ENCODE results near the gene CHD6.

Gene CHD6

DNA sequence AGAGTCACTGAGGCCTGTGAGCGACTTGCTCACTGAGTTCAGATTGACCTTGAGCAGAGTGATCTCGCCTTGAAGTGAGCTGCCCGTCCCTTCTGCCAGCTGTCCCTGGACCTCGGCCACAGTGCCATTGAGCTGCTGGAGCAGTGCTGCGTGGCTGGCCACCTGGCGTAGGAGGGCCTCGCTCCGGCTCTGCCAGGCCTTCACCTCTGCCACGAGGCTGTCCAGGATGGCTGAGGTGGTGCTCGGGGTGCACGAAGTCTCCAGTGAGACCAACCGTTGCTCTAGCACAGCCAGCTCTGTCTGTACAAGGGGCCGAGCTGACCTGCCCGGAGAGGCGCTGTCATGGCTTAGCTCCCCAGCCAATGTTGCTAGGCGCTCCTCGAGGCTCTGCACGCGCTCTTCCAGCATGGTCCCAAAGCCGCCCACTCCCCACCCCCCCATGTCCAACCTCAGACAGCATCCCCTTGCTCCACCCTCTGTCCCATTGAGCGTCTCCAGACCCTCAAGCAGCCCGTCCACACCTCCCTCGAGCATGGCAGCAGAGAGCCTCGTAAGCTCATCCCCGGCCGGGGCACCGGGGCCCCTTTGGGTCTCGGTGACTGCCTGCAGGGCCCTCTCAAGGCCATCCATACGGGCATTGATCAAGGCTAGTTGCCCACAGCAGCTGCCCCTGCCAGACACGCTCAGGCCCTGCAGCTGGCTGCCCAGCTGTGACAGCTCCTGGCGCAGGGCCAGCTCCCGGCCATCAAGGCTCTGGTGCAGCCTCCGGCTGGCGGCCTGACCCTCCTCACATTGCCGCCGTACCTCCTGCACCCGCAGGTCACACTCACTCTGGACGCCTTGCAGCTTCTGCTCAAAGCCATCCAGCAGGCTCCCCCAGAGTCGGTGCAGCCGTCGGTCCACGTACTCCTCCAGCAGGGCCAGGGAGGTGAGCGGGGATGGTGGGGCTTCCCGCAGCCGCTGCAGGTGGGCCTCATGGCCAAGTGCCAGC lies 256.1 kb downstream of the CHD6 start:
- H3K9ac ChIP-seq = no peak overlapping the region
- no peak overlapping the region for H3K4me2 ChIP-seq
- TF ChIP-seq Cebpa-rat (IDR thresholded peaks at IDR 0.05) = no peak
- no peak overlapping the region for H3K4me3 ChIP-seq
- no peaks in the 10 kb centered on the region for H3K36me3 ChIP-seq
- H3K9me3 ChIP-seq (replicated peaks in 1 of 11) = peaks cover 5 to 16% (median 13%) of the 10 kb centered on the region in 11 experiments; a peak in 21 of 22 replicates
- H3K4me1 ChIP-seq = no peaks in the 10 kb centered on the region
- H3K27me3 ChIP-seq = peaks cover 27 to 35% (median 31%) of the 10 kb centered on the region in 11 experiments
- H3K27ac ChIP-seq = no peak overlapping the region
- H4K20me1 ChIP-seq = peaks cover 0 to 38% (median 0%) of the 10 kb centered on the region in 11 experiments; a peak in 6 of 22 replicates

DNA sequence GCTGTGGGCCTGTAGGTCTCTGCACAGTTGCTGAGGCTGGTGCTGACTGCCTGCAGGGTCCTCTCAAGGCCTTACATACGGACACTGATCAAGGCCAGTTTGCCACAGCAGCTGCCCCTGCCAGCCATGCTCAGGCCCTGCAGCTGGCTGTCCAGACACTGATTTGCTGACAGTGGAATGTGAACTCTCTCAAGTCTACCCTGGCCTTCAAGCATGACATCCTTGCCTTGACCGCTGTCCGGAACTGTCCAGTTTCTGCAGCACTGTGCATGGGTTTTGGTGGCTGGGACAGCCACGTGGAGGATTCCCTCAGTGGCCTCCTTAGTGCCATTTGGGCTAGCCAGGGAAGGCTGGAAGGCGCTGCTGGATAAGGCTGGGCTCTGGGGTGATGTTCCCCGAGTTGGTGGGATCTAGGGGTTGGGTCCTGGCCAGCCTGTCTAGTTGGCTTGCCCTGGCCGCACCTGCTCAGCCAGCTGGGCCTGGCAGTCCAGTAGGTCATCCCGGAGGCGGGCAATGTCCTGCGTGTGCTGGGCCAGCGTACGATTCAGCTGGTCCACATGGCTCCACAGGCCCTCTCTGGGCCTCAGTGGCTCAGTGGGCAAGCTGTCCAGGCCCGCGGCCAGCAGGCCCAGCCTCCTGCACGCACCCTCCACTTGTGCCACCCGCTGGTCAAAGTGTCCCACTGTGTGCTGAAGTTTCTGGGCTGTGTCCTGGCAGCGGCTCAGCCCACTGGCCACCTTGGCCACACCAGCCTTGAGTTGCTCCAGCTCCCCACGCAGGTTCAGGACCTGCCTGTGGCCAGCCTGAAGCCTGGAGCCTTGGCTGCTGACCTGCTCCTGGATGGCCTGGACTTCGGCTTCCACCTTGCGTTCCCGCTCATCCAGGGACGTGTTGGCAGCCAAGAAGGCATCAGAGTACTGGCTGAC lies 257.1 kb downstream of the CHD6 start:
- no peak for TF ChIP-seq Cebpa-rat (IDR thresholded peaks at IDR 0.05)
- H3K27me3 ChIP-seq = peaks cover 17 to 25% (median 21%) of the 10 kb centered on the region in 11 experiments
- no peak overlapping the region for H3K4me3 ChIP-seq
- no peak overlapping the region for H3K9ac ChIP-seq
- no peak overlapping the region for H3K27ac ChIP-seq
- H3K36me3 ChIP-seq = no peaks in the 10 kb centered on the region
- no peak overlapping the region for H3K4me2 ChIP-seq
- H4K20me1 ChIP-seq = peaks cover 0 to 35% (median 0%) of the 10 kb centered on the region in 11 experiments; a peak in 6 of 22 replicates
- peaks cover 0 to 6% (median 4%) of the 10 kb centered on the region in 11 experiments; a peak in 17 of 22 replicates for H3K9me3 ChIP-seq (replicated peaks in 1 of 11)
- no peaks in the 10 kb centered on the region for H3K4me1 ChIP-seq

- Histone ChIP-seq H3K27ac (no peak overlapping the region), H3K9ac (no peak overlapping the region)
These were observed 258.6 kb downstream of the CHD6 start for GRCh38 chr20:41359541-41360011.

DNA sequence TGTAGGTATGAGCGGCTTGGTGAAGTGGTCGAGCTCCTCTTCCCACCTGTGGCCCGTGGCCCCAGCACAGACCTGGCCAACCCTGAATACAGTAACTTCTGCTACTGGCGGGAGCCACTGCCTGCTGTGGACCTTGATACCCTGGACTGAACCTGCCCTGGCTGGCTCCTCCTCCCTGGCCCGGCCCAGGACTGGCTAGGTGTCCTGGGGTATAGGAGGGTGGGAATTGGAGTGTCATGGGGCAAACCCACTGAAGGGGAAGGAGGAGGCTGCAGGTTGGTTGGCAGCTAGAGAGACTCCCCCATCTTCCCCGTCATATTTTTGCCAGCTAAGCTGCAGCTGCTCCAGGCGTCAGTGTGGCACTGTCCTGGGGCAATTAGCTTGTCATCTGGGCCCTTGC lies 259.5 kb downstream of the CHD6 start:
- no peaks in the 10 kb centered on the region for H3K36me3 ChIP-seq
- no peak overlapping the region for H3K27ac ChIP-seq
- peaks cover 0 to 2% (median 0%) of the 10 kb centered on the region in 11 experiments; a peak in 1 of 22 replicates for H3K27me3 ChIP-seq
- no peak for TF ChIP-seq Cebpa-rat (IDR thresholded peaks at IDR 0.05)
- no peak overlapping the region for H3K4me2 ChIP-seq
- no peak overlapping the region for H3K9ac ChIP-seq
- H3K4me3 ChIP-seq = no peak overlapping the region
- peaks cover 0 to 18% (median 0%) of the 10 kb centered on the region in 11 experiments; a peak in 5 of 22 replicates for H4K20me1 ChIP-seq
- H3K9me3 ChIP-seq (replicated peaks in 1 of 11) = no peaks in the 10 kb centered on the region
- peaks cover 0 to 4% (median 0%) of the 10 kb centered on the region in 10 experiments; a peak in 1 of 20 replicates for H3K4me1 ChIP-seq

More at GRCh38 chr20:41359541-41360011, 258.6 kb downstream of the CHD6 start:
- Histone ChIP-seq H4K20me1 (peaks cover 0 to 20% (median 0%) of the 10 kb centered on the region in 11 experiments; a peak in 6 of 22 replicates), H3K4me3 (no peak overlapping the region), H3K9me3 (replicated peaks in 1 of 11) (no peaks in the 10 kb centered on the region), H3K27me3 (peaks cover 2 to 10% (median 6%) of the 10 kb centered on the region in 11 experiments; a peak in 19 of 22 replicates), H3K36me3 (no peaks in the 10 kb centered on the region), H3K4me2 (no peak overlapping the region), H3K4me1 (peaks cover 0 to 4% (median 0%) of the 10 kb centered on the region in 10 experiments; a peak in 1 of 20 replicates)
- no peak for TF ChIP-seq Cebpa-rat (IDR thresholded peaks at IDR 0.05)

DNA sequence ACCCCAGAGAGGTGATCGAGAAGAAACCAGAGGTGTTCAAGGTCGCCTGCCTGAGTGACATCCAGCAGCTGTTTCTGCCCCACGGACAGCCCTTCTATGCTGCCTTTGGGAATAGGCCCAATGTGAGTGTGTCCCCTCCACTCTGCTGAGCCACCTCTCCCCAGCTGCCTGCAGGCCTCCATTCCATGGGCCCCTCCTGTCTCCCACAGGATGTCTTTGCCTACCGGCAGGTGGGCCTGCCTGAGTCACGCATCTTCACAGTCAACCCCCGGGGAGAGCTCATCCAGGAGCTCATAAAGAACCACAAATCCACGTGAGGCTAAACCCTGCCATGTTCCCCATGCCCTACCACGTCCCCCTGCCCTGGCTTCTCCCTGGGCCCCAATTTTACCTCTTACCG lies 259.9 kb downstream of the CHD6 start:
- H4K20me1 ChIP-seq = peaks cover 0 to 18% (median 0%) of the 10 kb centered on the region in 11 experiments; a peak in 4 of 22 replicates
- H3K36me3 ChIP-seq = no peaks in the 10 kb centered on the region
- H3K4me1 ChIP-seq = peaks cover 0 to 4% (median 0%) of the 10 kb centered on the region in 10 experiments; a peak in 1 of 20 replicates
- no peak overlapping the region for H3K9ac ChIP-seq
- H3K27me3 ChIP-seq = no peaks in the 10 kb centered on the region
- no peaks in the 10 kb centered on the region for H3K9me3 ChIP-seq (replicated peaks in 1 of 11)
- no peak overlapping the region for H3K4me3 ChIP-seq
- TF ChIP-seq Cebpa-rat (IDR thresholded peaks at IDR 0.05) = no peak
- no peak overlapping the region for H3K27ac ChIP-seq
- no peak overlapping the region for H3K4me2 ChIP-seq

GRCh38 chr20:41357424-41358163 lies 260.6 kb downstream of the CHD6 start:
- peaks cover 0 to 15% (median 0%) of the 10 kb centered on the region in 11 experiments; a peak in 4 of 22 replicates for H4K20me1 ChIP-seq
- no peaks in the 10 kb centered on the region for H3K36me3 ChIP-seq
- H3K4me1 ChIP-seq = peaks cover 0 to 4% (median 0%) of the 10 kb centered on the region in 10 experiments; a peak in 1 of 20 replicates
- H3K4me2 ChIP-seq = no peak overlapping the region
- H3K9me3 ChIP-seq (replicated peaks in 1 of 11) = no peaks in the 10 kb centered on the region
- no peak overlapping the region for H3K4me3 ChIP-seq
- no peak overlapping the region for H3K9ac ChIP-seq
- no peak for TF ChIP-seq Cebpa-rat (IDR thresholded peaks at IDR 0.05)
- H3K27ac ChIP-seq = no peak overlapping the region
- H3K27me3 ChIP-seq = no peaks in the 10 kb centered on the region

DNA sequence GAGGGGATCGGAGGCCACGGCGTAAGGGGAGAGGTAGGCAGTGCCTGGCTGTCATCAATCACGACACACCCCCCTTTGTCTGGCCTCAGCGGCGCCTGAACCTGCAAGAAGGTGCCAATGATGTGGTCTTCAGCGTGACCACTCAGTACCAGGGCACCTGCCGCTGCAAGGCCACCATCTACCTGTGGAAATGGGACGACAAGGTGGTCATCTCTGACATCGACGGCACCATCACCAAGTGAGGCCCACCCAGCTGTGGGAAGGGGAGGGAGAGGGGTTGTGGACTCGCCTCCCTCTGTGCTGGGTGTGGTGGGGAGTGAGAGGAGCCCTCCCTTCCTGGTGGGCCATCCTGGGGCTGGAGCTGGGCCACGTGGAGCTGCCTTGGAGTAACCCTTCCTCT lies 261.2 kb downstream of the CHD6 start:
- H3K36me3 ChIP-seq = no peaks in the 10 kb centered on the region
- TF ChIP-seq Cebpa-rat (IDR thresholded peaks at IDR 0.05) = no peak
- H3K4me3 ChIP-seq = no peak overlapping the region
- H3K4me1 ChIP-seq = peaks cover 0 to 4% (median 0%) of the 10 kb centered on the region in 10 experiments; a peak in 1 of 20 replicates
- H3K9ac ChIP-seq = no peak overlapping the region
- no peaks in the 10 kb centered on the region for H3K9me3 ChIP-seq (replicated peaks in 1 of 11)
- peaks cover 0 to 9% (median 0%) of the 10 kb centered on the region in 11 experiments; a peak in 4 of 22 replicates for H4K20me1 ChIP-seq
- no peak overlapping the region for H3K27ac ChIP-seq
- H3K27me3 ChIP-seq = no peaks in the 10 kb centered on the region
- no peak overlapping the region for H3K4me2 ChIP-seq
